ENCODE data around the gene RAX. TPM values are rescaled to one million over a fixed set of nuclear protein-coding genes. Genes with fewer than 3 reads are reported as not detected.

The RAX gene
- total and polyA plus RNA-seq, 4 donors: 0.02 TPM; not detected in 3

GRCh38 chr18:59276047-59276446 is 2.8 kb upstream of the RAX start:
- DNase-seq (no peak), ATAC-seq (ENCODE audit: insufficient read depth, low FRiP score) (no peak)
- H3K27ac ChIP-seq (ENCODE audit: low read depth in 1 of 2, low read length in 1 of 2): no peak overlapping the region
- H3K27me3 ChIP-seq (ENCODE audit: control insufficient read depth in 3 of 3, insufficient read depth in 3 of 3, low read length in 2 of 3): peaks cover 21 to 86% (median 84%) of the 10 kb centered on the region in 3 donors
- H3K9ac ChIP-seq (ENCODE audit: insufficient read depth in 1 of 2, low read length in 2 of 2): no peak overlapping the region
- peaks cover 0 to 9% (median 0%) of the 10 kb centered on the region in 4 donors for H3K9me3 ChIP-seq (ENCODE audit: control insufficient read depth in 4 of 4, insufficient read depth in 3 of 4, low read length in 3 of 4)
- H3K36me3 ChIP-seq (ENCODE audit: control insufficient read depth in 4 of 4, insufficient read depth in 4 of 4, low read length in 4 of 4): no peaks in the 10 kb centered on the region
- TF ChIP-seq, protein P1, sequence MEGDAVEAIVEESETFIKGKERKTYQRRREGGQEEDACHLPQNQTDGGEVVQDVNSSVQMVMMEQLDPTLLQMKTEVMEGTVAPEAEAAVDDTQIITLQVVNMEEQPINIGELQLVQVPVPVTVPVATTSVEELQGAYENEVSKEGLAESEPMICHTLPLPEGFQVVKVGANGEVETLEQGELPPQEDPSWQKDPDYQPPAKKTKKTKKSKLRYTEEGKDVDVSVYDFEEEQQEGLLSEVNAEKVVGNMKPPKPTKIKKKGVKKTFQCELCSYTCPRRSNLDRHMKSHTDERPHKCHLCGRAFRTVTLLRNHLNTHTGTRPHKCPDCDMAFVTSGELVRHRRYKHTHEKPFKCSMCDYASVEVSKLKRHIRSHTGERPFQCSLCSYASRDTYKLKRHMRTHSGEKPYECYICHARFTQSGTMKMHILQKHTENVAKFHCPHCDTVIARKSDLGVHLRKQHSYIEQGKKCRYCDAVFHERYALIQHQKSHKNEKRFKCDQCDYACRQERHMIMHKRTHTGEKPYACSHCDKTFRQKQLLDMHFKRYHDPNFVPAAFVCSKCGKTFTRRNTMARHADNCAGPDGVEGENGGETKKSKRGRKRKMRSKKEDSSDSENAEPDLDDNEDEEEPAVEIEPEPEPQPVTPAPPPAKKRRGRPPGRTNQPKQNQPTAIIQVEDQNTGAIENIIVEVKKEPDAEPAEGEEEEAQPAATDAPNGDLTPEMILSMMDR (IDR thresholded peaks at IDR 0.05; ENCODE audit: control extremely low read depth, extremely low read depth): no peak
- WGBS, 2 donors: 29 to 40% methylated on average over 5 of the region's 5 CpGs
- H3K4me1 ChIP-seq (ENCODE audit: control insufficient read depth in 5 of 5, insufficient read depth in 5 of 5, low read length in 5 of 5): peaks cover 0 to 16% (median 4%) of the 10 kb centered on the region in 5 donors
- no peak overlapping the region for H3K4me3 ChIP-seq

GRCh38 chr18:59275406-59275949 is 2.2 kb upstream of the RAX start:
- no peaks in the 10 kb centered on the region for H3K36me3 ChIP-seq (ENCODE audit: control insufficient read depth in 4 of 4, insufficient read depth in 4 of 4, low read length in 4 of 4)
- TF ChIP-seq, protein P1 (IDR thresholded peaks at IDR 0.05; ENCODE audit: control extremely low read depth, extremely low read depth): no peak
- DNase-seq: no peak
- peaks cover 0 to 11% (median 0%) of the 10 kb centered on the region in 4 donors for H3K9me3 ChIP-seq (ENCODE audit: control insufficient read depth in 4 of 4, insufficient read depth in 3 of 4, low read length in 3 of 4)
- H3K4me3 ChIP-seq: no peak overlapping the region
- H3K27me3 ChIP-seq (ENCODE audit: control insufficient read depth in 3 of 3, insufficient read depth in 3 of 3, low read length in 2 of 3): peaks cover 21 to 86% (median 86%) of the 10 kb centered on the region in 3 donors
- no peak overlapping the region for H3K27ac ChIP-seq (ENCODE audit: low read depth in 1 of 2, low read length in 1 of 2)
- H3K9ac ChIP-seq (ENCODE audit: insufficient read depth in 1 of 2, low read length in 2 of 2): no peak overlapping the region
- H3K4me1 ChIP-seq (ENCODE audit: control insufficient read depth in 5 of 5, insufficient read depth in 5 of 5, low read length in 5 of 5): peaks cover 0 to 16% (median 4%) of the 10 kb centered on the region in 5 donors
- 30 to 33% methylated on average over 6 of the region's 6 CpGs for WGBS, 2 donors
- no peak for ATAC-seq (ENCODE audit: insufficient read depth, low FRiP score)

- WGBS, 2 donors: 11 to 18% methylated on average over 18 of the region's 18 CpGs
- Histone ChIP-seq H3K27ac (ENCODE audit: low read depth in 1 of 2, low read length in 1 of 2) (no peak overlapping the region), H3K27me3 (ENCODE audit: control insufficient read depth in 3 of 3, insufficient read depth in 3 of 3, low read length in 2 of 3) (peaks cover 21 to 91% (median 90%) of the 10 kb centered on the region in 3 donors)
Measured at GRCh38 chr18:59274533-59274928, 1.3 kb upstream of the RAX start.

More at GRCh38 chr18:59274533-59274928, 1.3 kb upstream of the RAX start:
- no peak for ATAC-seq (ENCODE audit: insufficient read depth, low FRiP score)
- Histone ChIP-seq H3K4me3 (no peak overlapping the region), H3K9ac (ENCODE audit: insufficient read depth in 1 of 2, low read length in 2 of 2) (no peak overlapping the region), H3K4me1 (ENCODE audit: control insufficient read depth in 5 of 5, insufficient read depth in 5 of 5, low read length in 5 of 5) (peaks cover 0 to 16% (median 4%) of the 10 kb centered on the region in 5 donors), H3K36me3 (ENCODE audit: control insufficient read depth in 4 of 4, insufficient read depth in 4 of 4, low read length in 4 of 4) (no peaks in the 10 kb centered on the region), H3K9me3 (ENCODE audit: control insufficient read depth in 4 of 4, insufficient read depth in 3 of 4, low read length in 3 of 4) (peaks cover 0 to 11% (median 0%) of the 10 kb centered on the region in 4 donors)
- TF ChIP-seq, protein P1 (IDR thresholded peaks at IDR 0.05; ENCODE audit: control extremely low read depth, extremely low read depth): no peak
- DNase-seq: no peak
